Hematopoietic multipotent progenitor cell treated with erythropoietin and hydrocortisone succinate and interleukin-3 and kit ligand, for 6 days (in vitro differentiated cells): Measurements from ENCODE around the gene TYR.
"Not testable (repeated sequence)": the region's sequence is repeated elsewhere in the genome, so short reads cannot be mapped to it uniquely, and the experiment has no call there.

Experiments used
- DNase-seq: peaks from one replicate; pipeline ENCODE4 v3.0.0-alpha.2; 2015

The TYR gene

DNA sequence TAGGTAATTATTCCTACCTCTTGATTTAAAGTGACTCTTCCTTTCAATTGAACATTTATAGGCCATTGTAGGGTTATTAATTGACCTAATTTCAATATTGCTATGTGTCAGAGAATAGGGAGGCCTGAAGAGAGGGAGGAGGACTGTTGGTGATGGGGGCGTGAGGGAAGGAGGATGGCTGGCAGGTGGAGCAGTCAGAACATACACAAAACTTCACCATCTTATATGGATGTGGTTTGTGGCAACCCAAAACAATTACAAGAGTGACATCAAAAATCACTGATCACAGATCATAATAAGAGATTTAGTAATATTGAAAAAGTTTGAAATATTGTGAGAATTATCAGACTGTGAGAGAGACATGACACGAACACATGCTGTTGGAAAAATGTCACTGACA lies 95.5 kb downstream of the TYR start:
- not testable (repeated sequence) for DNase-seq

DNA sequence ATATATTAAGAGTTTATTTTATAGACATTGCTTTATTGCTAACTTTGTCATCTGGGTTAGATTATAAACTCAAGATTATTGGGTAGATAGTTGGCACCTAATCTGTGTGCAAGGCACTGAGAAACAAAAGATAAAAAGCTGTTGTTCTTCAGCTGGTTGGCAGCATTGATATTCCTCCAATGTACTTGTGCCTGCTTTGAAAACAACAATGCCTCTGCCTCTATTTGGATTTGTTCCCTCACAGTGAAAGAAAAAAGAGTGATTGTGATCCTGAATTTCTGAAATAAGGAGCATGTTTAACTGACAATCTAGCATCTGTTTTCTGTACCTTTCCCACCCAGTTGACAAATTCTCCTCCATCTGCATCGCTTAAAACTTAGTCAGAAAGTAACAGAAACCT lies 98.3 kb downstream of the TYR start:
- no peak for DNase-seq

DNA sequence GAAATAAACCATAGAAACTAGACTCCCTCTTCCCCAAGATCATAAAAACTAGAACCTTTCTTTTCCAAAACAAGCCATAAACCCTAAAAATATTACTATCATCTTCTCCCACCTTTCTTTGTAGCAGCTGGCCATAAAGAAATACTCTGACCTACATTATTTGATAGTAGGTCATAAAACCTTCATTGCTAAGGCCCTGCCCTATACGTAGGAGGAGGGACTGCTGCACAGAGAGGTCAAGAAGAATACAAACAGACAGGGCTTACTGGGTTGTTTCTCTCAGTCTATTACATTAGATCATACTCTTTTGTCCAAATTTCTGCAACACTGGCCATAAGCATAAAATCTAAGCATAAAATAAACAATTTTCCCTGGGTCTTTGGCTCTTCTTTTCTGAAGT lies 101.5 kb downstream of the TYR start:
- DNase-seq: no peak

GRCh38 chr11:89281032-89281677 lies 103.5 kb downstream of the TYR start:
- not testable (repeated sequence) for DNase-seq

DNA sequence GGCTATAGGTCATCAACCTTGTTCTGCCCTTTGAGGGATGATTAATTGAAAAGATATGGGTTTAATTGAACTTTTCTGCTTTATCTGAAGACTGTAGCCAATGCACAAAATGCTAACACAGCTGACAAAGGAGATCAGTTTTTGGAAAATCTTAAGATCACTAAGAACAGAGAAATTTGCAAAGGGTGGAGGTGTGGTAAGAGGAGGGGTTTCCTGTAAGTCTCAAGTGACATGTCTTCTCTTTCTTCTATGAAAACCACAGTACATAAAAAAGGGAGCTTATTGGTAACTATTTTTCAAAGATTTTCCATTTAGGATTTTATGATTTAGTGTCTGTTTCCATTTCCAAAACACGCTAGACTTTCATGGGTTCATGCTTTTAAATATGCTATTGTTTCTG lies 108.9 kb downstream of the TYR start:
- not testable (repeated sequence) for DNase-seq

GRCh38 chr11:89288004-89288403 lies 110.3 kb downstream of the TYR start:
- DNase-seq: not testable (repeated sequence)

DNA sequence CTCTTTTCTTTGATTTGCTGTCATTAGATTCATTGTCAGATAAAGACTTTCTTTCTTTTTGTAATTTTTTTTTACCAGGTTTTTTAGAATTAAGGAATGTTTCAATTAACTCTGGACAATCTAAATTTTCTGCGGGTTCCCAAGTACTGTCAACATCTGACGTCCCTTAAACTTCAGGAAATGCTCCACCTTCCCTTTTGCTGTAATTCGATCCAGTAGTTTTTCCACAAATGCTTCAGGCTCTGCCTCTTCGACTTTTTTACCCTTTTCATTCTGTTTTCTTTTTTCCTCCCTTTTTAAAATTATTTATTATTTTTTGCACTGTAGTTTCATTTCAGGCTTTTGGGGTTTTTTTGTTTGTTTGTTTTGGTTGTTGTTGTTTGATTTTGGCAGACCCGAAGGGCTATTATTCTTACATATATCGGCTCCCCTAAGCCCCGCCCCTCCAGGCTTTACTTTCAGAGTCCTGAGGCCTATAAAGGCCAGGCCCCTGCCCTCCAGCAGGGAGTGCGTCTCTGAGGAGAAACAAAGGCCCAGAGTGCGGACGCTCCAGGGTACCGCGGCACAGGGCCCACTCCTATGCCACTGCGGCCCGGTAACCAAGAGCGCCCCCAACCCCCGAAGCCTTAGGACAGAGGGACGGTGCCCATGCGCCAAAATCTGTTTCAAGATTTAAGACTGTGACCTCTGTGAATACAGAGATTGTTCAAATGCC lies 116.4 kb downstream of the TYR start:
- no peak for DNase-seq

- DNase-seq: not testable (repeated sequence)
These were observed 117.3 kb downstream of the TYR start for GRCh38 chr11:89295023-89295422.

DNA sequence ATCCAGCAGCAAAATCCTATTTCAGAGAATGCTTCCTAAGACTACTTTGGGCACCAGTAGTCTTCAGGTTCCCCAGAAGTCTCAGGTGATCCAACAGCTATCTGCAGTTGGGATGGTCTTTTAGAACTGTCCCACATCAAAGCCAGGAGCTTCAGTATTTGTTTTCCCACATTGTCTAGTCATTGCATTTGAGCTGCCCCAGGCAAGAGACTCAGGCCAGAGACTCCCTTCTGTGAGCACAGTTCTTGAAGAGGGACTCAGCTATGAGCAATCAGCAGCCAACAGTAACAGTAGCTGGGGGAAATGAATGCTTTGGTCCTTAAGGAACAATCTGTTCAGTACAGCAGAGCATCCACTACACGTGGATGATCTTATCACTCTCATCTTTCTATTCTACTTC lies 125.4 kb downstream of the TYR start:
- DNase-seq: not testable (repeated sequence)

DNA sequence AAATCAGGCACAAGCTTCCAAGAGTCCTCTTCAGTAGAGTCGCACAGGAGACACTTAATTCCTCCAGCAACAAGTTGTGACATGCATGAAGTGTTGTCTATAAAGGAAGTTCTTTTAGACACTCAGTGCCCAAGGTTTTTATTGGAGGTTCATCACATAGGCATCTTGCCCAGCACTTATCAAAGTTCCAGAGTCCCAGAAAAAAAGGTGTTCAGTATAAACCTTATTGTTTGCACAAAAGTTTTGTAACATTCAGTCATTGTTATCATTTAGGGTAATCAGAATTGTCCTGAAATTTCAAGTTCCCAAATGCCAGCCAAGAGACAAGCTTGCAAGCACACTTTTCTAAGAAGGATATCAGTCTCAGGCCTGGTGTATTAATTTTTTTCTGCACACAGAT lies 130.6 kb downstream of the TYR start:
- not testable (repeated sequence) for DNase-seq

DNA sequence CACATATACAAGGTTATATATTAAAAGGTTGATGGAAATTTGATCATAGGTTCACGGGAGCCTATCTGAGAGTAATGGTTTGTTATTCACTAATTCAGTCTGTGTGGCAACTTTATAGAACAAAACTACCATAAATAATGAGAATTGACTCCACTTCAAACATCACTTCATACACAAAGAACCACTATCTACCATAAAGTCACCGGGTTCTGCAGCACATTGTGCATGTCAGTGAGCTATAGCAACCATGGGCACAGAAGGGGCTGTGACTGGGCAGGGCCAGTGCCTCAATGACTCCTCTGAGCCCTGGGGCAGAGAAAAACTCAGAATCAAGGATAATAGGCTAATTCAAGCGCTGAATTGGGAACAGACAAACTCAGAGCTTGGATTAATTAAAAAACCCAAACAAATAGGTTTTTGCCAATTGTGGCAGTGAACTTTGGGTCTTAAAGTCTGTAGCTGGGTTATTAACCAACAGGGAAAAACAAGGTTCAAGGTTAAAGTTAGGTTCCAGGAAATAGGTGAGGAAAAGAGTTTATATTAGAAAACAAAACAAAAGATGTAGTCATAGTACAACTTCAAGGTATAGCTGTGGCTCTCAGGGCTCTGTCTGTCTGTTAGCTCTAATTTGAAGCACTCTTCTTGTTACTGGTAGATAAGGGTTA lies 131.8 kb downstream of the TYR start:
- DNase-seq: not testable (repeated sequence)

DNA sequence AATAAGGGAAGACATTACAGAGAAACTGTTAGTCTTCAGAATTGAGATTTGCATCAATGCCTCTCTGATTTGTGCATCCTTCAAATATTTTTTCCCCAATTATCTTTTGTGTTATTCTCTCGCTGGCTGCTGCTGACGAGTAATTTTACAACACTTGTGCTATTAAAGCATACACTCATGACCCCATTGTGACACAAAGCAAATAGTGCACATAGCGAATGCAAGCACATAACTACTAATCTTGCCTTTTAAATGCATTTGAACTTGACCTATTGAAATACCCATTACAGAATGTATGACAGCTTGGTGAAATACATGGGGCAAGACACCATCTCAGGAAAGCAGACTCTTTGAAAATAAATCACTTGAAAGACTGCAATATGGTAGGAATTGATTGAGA lies 132.9 kb downstream of the TYR start:
- DNase-seq: not testable (repeated sequence)

DNA sequence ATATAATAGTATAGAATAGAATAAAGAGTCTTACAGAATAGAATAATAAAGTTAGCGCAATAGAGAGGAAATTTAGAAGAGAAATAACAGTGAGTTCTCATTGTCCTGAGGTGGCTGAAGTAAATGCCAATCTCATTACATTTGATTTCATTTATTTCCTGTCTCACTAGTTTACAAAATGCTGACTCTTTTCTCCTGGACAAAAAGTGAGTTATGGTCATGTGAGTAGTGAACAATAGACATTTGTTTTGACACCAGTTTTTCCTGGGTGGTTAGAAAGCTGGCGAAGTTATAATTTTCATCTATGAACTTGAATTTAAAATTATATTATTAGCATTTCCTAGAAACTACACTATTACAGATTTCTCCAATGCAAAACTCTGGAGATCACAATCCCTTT lies 143.7 kb downstream of the TYR start:
- no peak for DNase-seq

GRCh38 chr11:89327885-89328284 lies 150.2 kb downstream of the TYR start:
- DNase-seq: no peak

- not testable (repeated sequence) for DNase-seq
These were observed 154.3 kb downstream of the TYR start for GRCh38 chr11:89331940-89332339.

DNA sequence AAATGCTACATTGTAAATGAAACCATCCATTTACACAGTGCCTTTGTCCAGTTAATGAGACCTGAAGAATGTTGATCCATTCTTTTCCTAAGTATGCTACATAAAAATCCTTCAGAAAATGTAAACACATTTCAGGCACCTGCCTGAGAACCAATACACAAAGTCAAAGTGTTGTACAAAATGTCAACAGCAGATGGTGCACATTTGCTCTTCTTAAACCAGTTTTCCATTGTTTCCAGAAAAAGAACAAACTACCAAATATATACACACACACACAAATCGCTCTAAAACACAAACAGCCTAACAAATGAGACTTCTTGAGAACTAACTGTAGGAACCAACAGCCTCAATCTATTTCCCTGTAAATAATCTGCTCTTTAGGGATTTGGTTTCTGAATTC lies 156.0 kb downstream of the TYR start:
- not testable (repeated sequence) for DNase-seq

DNA sequence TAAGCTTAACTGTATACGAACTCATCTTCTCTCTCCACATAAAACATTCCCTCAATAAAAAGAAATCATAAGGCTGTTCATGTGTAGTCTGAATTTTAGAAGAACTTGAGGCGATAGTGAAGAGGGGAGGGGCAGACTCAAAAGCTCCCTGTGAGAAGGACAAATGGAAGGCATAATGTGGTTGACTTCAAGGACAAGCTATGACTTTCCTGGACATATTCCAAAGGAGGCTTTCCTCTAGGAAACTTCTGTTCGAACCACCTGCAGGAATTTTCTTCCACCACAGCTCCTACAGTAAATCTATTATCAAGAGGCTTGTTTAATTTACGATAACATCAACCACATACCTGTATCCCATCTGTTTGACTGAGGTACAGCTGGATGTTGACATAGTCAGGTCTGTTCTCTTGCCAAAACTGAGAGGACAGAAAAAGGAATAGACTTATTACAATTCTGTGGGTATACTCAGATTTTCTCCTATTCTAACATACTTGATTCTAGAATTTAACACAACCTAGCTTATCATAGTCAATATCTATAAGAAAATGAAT lies 159.5 kb downstream of the TYR start:
- DNase-seq: not testable (repeated sequence)

DNA sequence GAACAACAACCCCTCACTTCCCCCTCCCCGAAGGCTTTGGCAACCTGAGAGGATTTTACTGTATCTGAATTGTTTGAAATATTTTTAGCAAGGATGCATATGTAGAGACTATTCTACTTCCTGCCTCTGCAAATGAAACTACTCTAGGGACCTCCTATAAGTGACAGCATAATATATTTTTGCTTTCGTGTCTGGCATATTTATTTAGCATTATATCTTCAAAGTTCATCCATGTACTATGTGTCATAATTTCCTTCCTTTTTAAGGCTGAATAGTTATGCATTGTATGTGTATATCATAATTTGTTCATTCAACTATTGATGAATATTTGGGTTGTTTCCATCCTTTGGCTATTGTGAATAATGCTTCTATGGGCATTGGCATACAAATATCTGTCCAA lies 160.4 kb downstream of the TYR start:
- DNase-seq: not testable (repeated sequence)

DNA sequence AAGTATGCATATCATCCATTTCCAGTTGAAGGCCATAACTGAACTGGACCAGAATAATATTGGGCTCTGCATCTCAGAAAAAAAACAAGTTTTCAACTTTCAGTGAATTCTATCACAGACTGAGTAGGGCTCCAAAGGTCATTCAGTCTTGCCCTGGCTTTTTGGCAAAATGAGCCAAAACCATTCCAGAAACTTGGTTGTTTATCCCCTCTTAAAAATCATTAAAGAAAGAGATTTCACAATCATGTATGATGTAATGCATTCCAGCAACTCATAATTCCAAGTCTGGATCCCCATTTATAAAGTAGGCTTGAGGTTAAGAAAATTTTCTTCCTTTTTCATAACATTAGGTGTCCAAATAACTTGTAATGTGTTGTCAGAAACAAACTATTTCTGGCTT lies 162.8 kb downstream of the TYR start:
- not testable (repeated sequence) for DNase-seq

- not testable (repeated sequence) for DNase-seq
These were observed 165.4 kb downstream of the TYR start for GRCh38 chr11:89342880-89343572.
